HG02870 (cell line): ENCODE data around the gene KLHDC10.
"Not testable (repeated sequence)": the region's sequence is repeated elsewhere in the genome, so short reads cannot be mapped to it uniquely, and the experiment has no call there.

ENCODE experiments used
- ATAC-seq: cut with Tn5 transposase; IDR thresholded peaks from one replicate; pipeline ENCODE4 v1.9.1; 2021; ENCODE audit warnings: mild to moderate bottlenecking, moderate library complexity; ENCODE audit not compliant: unreplicated experiment

The KLHDC10 gene

GRCh38 chr7:130071701-130072622 lies 1.6 kb downstream of the KLHDC10 start:
- no peak for ATAC-seq

- ATAC-seq, result no peak
Measured at GRCh38 chr7:130079846-130080394, 9.6 kb downstream of the KLHDC10 start.

- not testable (repeated sequence) for ATAC-seq
Measured at GRCh38 chr7:130083497-130083896, 13.2 kb downstream of the KLHDC10 start.

- no peak for ATAC-seq
Measured at GRCh38 chr7:130084037-130084875, 13.9 kb downstream of the KLHDC10 start.

- not testable (repeated sequence) for ATAC-seq
Measured at GRCh38 chr7:130085235-130085634, 14.9 kb downstream of the KLHDC10 start.

GRCh38 chr7:130086938-130087337 lies 16.6 kb downstream of the KLHDC10 start:
- ATAC-seq, result no peak

GRCh38 chr7:130087364-130087763 lies 17.0 kb downstream of the KLHDC10 start:
- no peak for ATAC-seq

- peak; percentile 76 for ATAC-seq
Measured at GRCh38 chr7:130090745-130091532, 20.6 kb downstream of the KLHDC10 start.

GRCh38 chr7:130091999-130092398 lies 21.7 kb downstream of the KLHDC10 start:
- no peak for ATAC-seq

- ATAC-seq, result no peak
Measured at GRCh38 chr7:130092598-130092997, 22.3 kb downstream of the KLHDC10 start.

GRCh38 chr7:130095812-130096211 lies 25.5 kb downstream of the KLHDC10 start:
- no peak for ATAC-seq

GRCh38 chr7:130096243-130096827 lies 26.0 kb downstream of the KLHDC10 start:
- no peak for ATAC-seq

- no peak for ATAC-seq
Measured at GRCh38 chr7:130099331-130099730, 29.0 kb downstream of the KLHDC10 start.

GRCh38 chr7:130102588-130102987 lies 32.3 kb downstream of the KLHDC10 start:
- no peak for ATAC-seq

- no peak for ATAC-seq
Measured at GRCh38 chr7:130107949-130108674, 37.8 kb downstream of the KLHDC10 start.

- ATAC-seq, result no peak
Measured at GRCh38 chr7:130108809-130109208, 38.5 kb downstream of the KLHDC10 start.

GRCh38 chr7:130112093-130112492 lies 41.8 kb downstream of the KLHDC10 start:
- no peak for ATAC-seq

- no peak for ATAC-seq
Measured at GRCh38 chr7:130112662-130113425, 42.5 kb downstream of the KLHDC10 start.

GRCh38 chr7:130113426-130113805 lies 43.1 kb downstream of the KLHDC10 start:
- ATAC-seq, result not testable (repeated sequence)
